ENCODE results near the gene ABL1.

GRCh38 chr9:130871395-130872062, 36.5 kb downstream of the ABL1 start:
- no peak for TF ChIP-seq CTCF (IDR thresholded peaks at IDR 0.05; ENCODE audit: insufficient read depth, low read length, poor library complexity, severe bottlenecking)
- no peak for TF ChIP-seq EZH2phosphoT487 (conservative IDR thresholded peaks at IDR 0.05; ENCODE audit: low read length)

All from SU-DHL-6 (cell line).